Neuron (in vitro differentiated cells): ENCODE results near the gene CPPED1.
"Not testable (repeated sequence)": the region's sequence is repeated elsewhere in the genome, so short reads cannot be mapped to it uniquely, and the experiment has no call there.

Source experiments
- H2AFZ ChIP-seq: one replicate; pipeline ENCODE4 v1.6.1; 2013; ENCODE audit warnings: low read depth, mild to moderate bottlenecking, inconsistent platforms, low read length, moderate library complexity
- H3K27me3 ChIP-seq: one replicate; pipeline ENCODE4 v1.6.1; 2013; ENCODE audit warnings: low read length; ENCODE audit not compliant: insufficient read depth
- H3K36me3 ChIP-seq: one replicate; pipeline ENCODE4 v1.6.1; 2013; ENCODE audit warnings: low read length; ENCODE audit not compliant: insufficient read depth
- H3K4me1 ChIP-seq: one replicate; pipeline ENCODE4 v1.6.1; 2013; ENCODE audit warnings: low read length; ENCODE audit not compliant: insufficient read depth
- H3K4me3 ChIP-seq: 2 replicates; pipeline ENCODE4 v1.5.1; 2013; ENCODE audit warnings: mild to moderate bottlenecking, low read length, moderate library complexity
- H3K9me3 ChIP-seq: one replicate; pipeline ENCODE4 v1.6.1; 2013; ENCODE audit warnings: low read length

The CPPED1 gene

GRCh38 chr16:12816791-12817214, 13.1 kb upstream of the CPPED1 start:
- H3K9me3 ChIP-seq, H3K4me1 ChIP-seq, H3K36me3 ChIP-seq, H3K27me3 ChIP-seq, H3K4me3 ChIP-seq, H2AFZ ChIP-seq: not testable (repeated sequence)

GRCh38 chr16:12815361-12815760, 11.7 kb upstream of the CPPED1 start:
- Histone ChIP-seq H3K27me3 (no peaks in the 10 kb centered on the region), H3K4me1 (no peaks in the 10 kb centered on the region), H2AFZ (no peak overlapping the region), H3K9me3 (no peaks in the 10 kb centered on the region), H3K4me3 (no peak overlapping the region), H3K36me3 (no peaks in the 10 kb centered on the region)

- H3K36me3 ChIP-seq, H3K4me3 ChIP-seq, H3K27me3 ChIP-seq, H2AFZ ChIP-seq, H3K9me3 ChIP-seq, H3K4me1 ChIP-seq: not testable (repeated sequence)
These were observed 10.0 kb upstream of the CPPED1 start for GRCh38 chr16:12813734-12814133.

GRCh38 chr16:12813321-12813720, 9.6 kb upstream of the CPPED1 start:
- not testable (repeated sequence) for H3K4me1 ChIP-seq, H3K4me3 ChIP-seq, H3K27me3 ChIP-seq, H2AFZ ChIP-seq, H3K36me3 ChIP-seq, H3K9me3 ChIP-seq

GRCh38 chr16:12811441-12812383, 8.0 kb upstream of the CPPED1 start:
- Histone ChIP-seq H3K36me3 (no peaks in the 10 kb centered on the region), H2AFZ (no peak overlapping the region), H3K4me3 (no peak overlapping the region), H3K27me3 (no peaks in the 10 kb centered on the region), H3K9me3 (no peaks in the 10 kb centered on the region), H3K4me1 (no peaks in the 10 kb centered on the region)

GRCh38 chr16:12805066-12805465, 1.4 kb upstream of the CPPED1 start:
- H3K27me3 ChIP-seq: no peaks in the 10 kb centered on the region

GRCh38 chr16:12804395-12804794, 708 bp upstream of the CPPED1 start:
- H3K27me3 ChIP-seq: no peaks in the 10 kb centered on the region
- peak overlapping the region; percentile 66 for H3K4me3 ChIP-seq
- H3K9me3 ChIP-seq: no peaks in the 10 kb centered on the region
- H2AFZ ChIP-seq: peak overlapping the region; percentile 93
- H3K4me1 ChIP-seq: no peaks in the 10 kb centered on the region
- H3K36me3 ChIP-seq: no peaks in the 10 kb centered on the region

More at GRCh38 chr16:12805066-12805465, 1.4 kb upstream of the CPPED1 start:
- Histone ChIP-seq H2AFZ (no peak overlapping the region), H3K36me3 (no peaks in the 10 kb centered on the region), H3K9me3 (no peaks in the 10 kb centered on the region), H3K4me1 (no peaks in the 10 kb centered on the region), H3K4me3 (no peak overlapping the region)

- Histone ChIP-seq H3K9me3 (no peaks in the 10 kb centered on the region), H3K4me3 (peak overlapping the region; percentile 66), H3K27me3 (no peaks in the 10 kb centered on the region), H3K36me3 (no peaks in the 10 kb centered on the region), H2AFZ (no peak overlapping the region), H3K4me1 (no peaks in the 10 kb centered on the region)
These were observed 1.0 kb downstream of the CPPED1 start for GRCh38 chr16:12802661-12803060.

- no peak overlapping the region for H3K4me3 ChIP-seq
- no peak overlapping the region for H2AFZ ChIP-seq
- no peaks in the 10 kb centered on the region for H3K27me3 ChIP-seq
- no peaks in the 10 kb centered on the region for H3K36me3 ChIP-seq
- H3K9me3 ChIP-seq: no peaks in the 10 kb centered on the region
- no peaks in the 10 kb centered on the region for H3K4me1 ChIP-seq
These were observed 1.6 kb downstream of the CPPED1 start for GRCh38 chr16:12802048-12802447.

GRCh38 chr16:12801511-12802042, 2.1 kb downstream of the CPPED1 start:
- H3K36me3 ChIP-seq: no peaks in the 10 kb centered on the region
- no peaks in the 10 kb centered on the region for H3K4me1 ChIP-seq
- no peaks in the 10 kb centered on the region for H3K9me3 ChIP-seq
- H2AFZ ChIP-seq: no peak overlapping the region
- no peak overlapping the region for H3K4me3 ChIP-seq
- H3K27me3 ChIP-seq: no peaks in the 10 kb centered on the region

- H3K4me1 ChIP-seq: no peaks in the 10 kb centered on the region
- no peak overlapping the region for H2AFZ ChIP-seq
- no peaks in the 10 kb centered on the region for H3K27me3 ChIP-seq
- H3K4me3 ChIP-seq: no peak overlapping the region
- no peaks in the 10 kb centered on the region for H3K9me3 ChIP-seq
- no peaks in the 10 kb centered on the region for H3K36me3 ChIP-seq
These were observed 2.9 kb downstream of the CPPED1 start for GRCh38 chr16:12800817-12801216.

- not testable (repeated sequence) for H2AFZ ChIP-seq, H3K4me3 ChIP-seq, H3K4me1 ChIP-seq, H3K9me3 ChIP-seq, H3K36me3 ChIP-seq, H3K27me3 ChIP-seq
These were observed 3.7 kb downstream of the CPPED1 start for GRCh38 chr16:12799996-12800395.

- no peaks in the 10 kb centered on the region for H3K4me1 ChIP-seq
- H2AFZ ChIP-seq: no peak overlapping the region
- H3K9me3 ChIP-seq: no peaks in the 10 kb centered on the region
- no peak overlapping the region for H3K4me3 ChIP-seq
- no peaks in the 10 kb centered on the region for H3K36me3 ChIP-seq
- H3K27me3 ChIP-seq: no peaks in the 10 kb centered on the region
These were observed 4.8 kb downstream of the CPPED1 start for GRCh38 chr16:12798846-12799245.
